HepG2 (cell line): ENCODE data around the gene SPRYD3. TPM values are rescaled to one million over a fixed set of nuclear protein-coding genes. Genes with fewer than 3 reads are reported as not detected.

ENCODE experiments used
- CC2D1A ChIP-seq: sonication (generic); formaldehyde crosslinking; IDR thresholded peaks from 2 replicates; pipeline ENCODE4 v1.8.1; 2023; ENCODE audit warnings: mild to moderate bottlenecking, missing genetic modification reagents
- CREM ChIP-seq, 2 experiments: sonication (generic) in 1 of 2; formaldehyde crosslinking in 1 of 2; IDR thresholded peaks; 2 replicates each; pipeline versions ENCODE4 v1.4.0 to v1.6.1; 2016 to 2020; ENCODE audit warnings: antibody characterized with exemption in 1 of 2, mild to moderate bottlenecking in 1 of 2, missing genetic modification reagents in 1 of 2
- FOXK1 ChIP-seq: sonication (generic); formaldehyde crosslinking; IDR thresholded peaks from 2 replicates; pipeline ENCODE4 v1.4.0; 2020; ENCODE audit warnings: low read depth, missing genetic modification reagents, borderline replicate concordance
- GATA4 ChIP-seq: sonication (generic); IDR thresholded peaks from 2 replicates; pipeline ENCODE4 v1.6.1; 2016; ENCODE audit warnings: antibody characterized with exemption, low read depth, borderline replicate concordance
- HDAC2 ChIP-seq: sonication (generic); formaldehyde crosslinking; IDR thresholded peaks from 2 replicates; pipeline ENCODE4 v1.4.0; 2020; ENCODE audit warnings: missing genetic modification reagents
- KDM5B ChIP-seq: sonication (generic); formaldehyde crosslinking; IDR thresholded peaks from 2 replicates; pipeline ENCODE4 v1.4.0; 2020; ENCODE audit warnings: missing genetic modification reagents, mild to moderate bottlenecking, borderline replicate concordance
- MEIS1 ChIP-seq: sonication (generic); formaldehyde crosslinking; IDR thresholded peaks from 2 replicates; pipeline ENCODE4 v1.9.0; 2021; ENCODE audit warnings: mild to moderate bottlenecking, missing genetic modification reagents, moderate library complexity, borderline replicate concordance
- SMAD9 ChIP-seq: sonication (generic); formaldehyde crosslinking; IDR thresholded peaks from 2 replicates; pipeline ENCODE4 v1.5.1; 2020; ENCODE audit warnings: mild to moderate bottlenecking, missing genetic modification reagents
- TCF7 ChIP-seq: sonication (generic); IDR thresholded peaks from 2 replicates; pipeline ENCODE4 v1.6.1; 2016; ENCODE audit warnings: antibody characterized with exemption, low read depth
- TOE1 ChIP-seq: sonication (generic); formaldehyde crosslinking; IDR thresholded peaks from 2 replicates; pipeline ENCODE4 v1.4.0; 2020; ENCODE audit warnings: mild to moderate bottlenecking, missing genetic modification reagents
- ZNF121 ChIP-seq: sonication (generic); formaldehyde crosslinking; IDR thresholded peaks from 2 replicates; pipeline ENCODE4 v1.5.0; 2020; ENCODE audit warnings: mild to moderate bottlenecking, missing genetic modification reagents
- ZNF138 ChIP-seq: sonication (generic); formaldehyde crosslinking; IDR thresholded peaks from 2 replicates; pipeline ENCODE4 v1.5.0; 2020; ENCODE audit warnings: mild to moderate bottlenecking, low read depth, missing genetic modification reagents
- ZNF205 ChIP-seq: IDR thresholded peaks from 2 replicates; pipeline ENCODE4 v1.6.1; 2018; ENCODE audit warnings: missing biosample characterization, missing genetic modification reagents
- ZNF232 ChIP-seq: sonication (generic); formaldehyde crosslinking; IDR thresholded peaks from 2 replicates; pipeline ENCODE4 v1.4.0; 2020; ENCODE audit warnings: missing genetic modification reagents, borderline replicate concordance
- ZNF329 ChIP-seq: sonication (generic); formaldehyde crosslinking; IDR thresholded peaks from 2 replicates; pipeline ENCODE4 v1.9.0; 2021; ENCODE audit warnings: low read depth, mild to moderate bottlenecking, missing genetic modification reagents
- ZNF749 ChIP-seq: sonication (generic); formaldehyde crosslinking; IDR thresholded peaks from 2 replicates; pipeline ENCODE4 v1.8.0; 2022; ENCODE audit warnings: mild to moderate bottlenecking, missing genetic modification reagents, moderate library complexity, borderline replicate concordance
- polyA plus RNA-seq, 8 experiments: library from polyadenylated mRNA; depleted of rRNA in 3 of 8; stranded (reverse) in 7 of 8; unstranded in 1 of 8; fragments of >200 nt; fragmentation: Illumina TruSeq in 4 of 8; extraction: Trizol in 4 of 8; gene quantifications; 2 replicates each; pipeline versions ENCODE4 v1.2.1 to v1.2.3, GENCODE V29; 2011 to 2016; ENCODE audit warnings: low read depth in 4 of 8, missing spikeins in 1 of 8, mixed read lengths in 1 of 8; ENCODE audit not compliant: insufficient read depth in 1 of 8
- total RNA-seq, 5 experiments: library from RNA; depleted of rRNA; stranded (reverse); fragments of >200 nt; fragmentation: Illumina TruSeq; extraction: Trizol; gene quantifications; 2 replicates each; pipeline ENCODE4 v1.2.3, GENCODE V29; 2016; ENCODE audit warnings: low read depth in 1 of 5
- TF ChIP-seq, protein P1 (sequence below): IDR thresholded peaks from 2 replicates; pipeline ENCODE4 v1.6.1; 2016; ENCODE audit warnings: missing genetic modification reagents, missing compliant biosample characterization
- TF ChIP-seq, protein P2 (sequence below): IDR thresholded peaks from 2 replicates; pipeline ENCODE4 v1.6.1; 2016; ENCODE audit warnings: low read depth
- TF ChIP-seq, protein P3 (sequence below): sonication (generic); formaldehyde crosslinking; IDR thresholded peaks from 2 replicates; pipeline ENCODE4 v1.4.0; 2020; ENCODE audit warnings: mild to moderate bottlenecking, low read depth, missing genetic modification reagents
- TF ChIP-seq, protein P4 (sequence below): IDR thresholded peaks from 2 replicates; pipeline ENCODE4 v1.6.1; 2016; ENCODE audit warnings: low read depth, borderline replicate concordance
- TF ChIP-seq, protein P5 (sequence below): sonication (generic); formaldehyde crosslinking; IDR thresholded peaks from 2 replicates; pipeline ENCODE4 v1.4.0; 2020; ENCODE audit warnings: mild to moderate bottlenecking, missing genetic modification reagents
- TF ChIP-seq, protein P6 (sequence below): sonication (generic); formaldehyde crosslinking; IDR thresholded peaks from 2 replicates; pipeline ENCODE4 v1.5.1; 2020; ENCODE audit warnings: missing genetic modification reagents, mild to moderate bottlenecking, borderline replicate concordance

Gene SPRYD3
- total and polyA plus RNA-seq, 2 of the 13 experiments (the other 11 are each of a cell fraction or from before 2014, with no cell fraction given) = 9.0 to 9.2 TPM

DNA sequence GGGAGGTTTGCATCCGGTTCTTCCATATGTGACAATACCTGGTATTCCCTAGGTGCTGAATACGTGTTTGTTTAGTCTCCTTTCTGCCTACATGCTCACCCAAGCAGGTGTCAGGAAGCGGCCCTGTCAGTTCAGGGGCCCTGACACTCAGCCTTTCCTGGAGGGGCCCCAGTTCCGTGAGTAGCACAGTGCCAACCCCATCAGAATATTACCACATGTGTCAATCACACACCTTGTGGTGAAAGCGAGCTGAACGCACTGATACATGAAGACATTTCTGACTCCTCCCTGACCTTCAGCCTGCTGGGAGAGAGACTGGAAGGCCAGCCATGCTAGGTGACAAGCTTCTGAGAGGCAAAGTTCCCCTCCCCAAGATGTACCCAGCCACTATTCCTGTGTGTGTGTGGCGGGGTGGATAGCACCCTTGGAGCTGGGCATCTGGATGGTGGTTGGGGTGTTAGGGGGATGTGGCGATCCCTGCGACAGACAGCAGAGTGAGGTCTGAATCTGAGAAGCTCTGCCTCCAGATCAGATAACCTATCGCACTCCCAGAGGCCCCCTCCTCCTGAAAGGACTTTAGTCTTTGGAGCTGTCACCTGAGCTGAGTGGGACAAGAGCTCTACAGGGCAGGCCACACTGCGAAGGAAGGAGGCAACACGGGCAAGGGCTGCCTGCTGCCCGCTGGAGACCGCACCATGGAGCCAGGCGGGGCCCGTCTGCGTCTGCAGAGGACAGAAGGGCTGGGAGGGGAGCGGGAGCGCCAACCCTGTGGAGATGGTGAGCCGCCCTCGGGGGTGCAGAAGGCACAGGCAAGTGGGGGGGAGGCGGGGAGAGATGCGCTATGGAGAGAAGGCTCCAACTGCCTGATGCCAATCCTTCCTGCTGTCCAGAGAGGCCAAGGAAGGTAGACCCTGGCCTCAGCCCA, 24.0 kb upstream of the SPRYD3 start, which contains the start of gene SOAT2 (continued):
- TF ChIP-seq, protein P1, sequence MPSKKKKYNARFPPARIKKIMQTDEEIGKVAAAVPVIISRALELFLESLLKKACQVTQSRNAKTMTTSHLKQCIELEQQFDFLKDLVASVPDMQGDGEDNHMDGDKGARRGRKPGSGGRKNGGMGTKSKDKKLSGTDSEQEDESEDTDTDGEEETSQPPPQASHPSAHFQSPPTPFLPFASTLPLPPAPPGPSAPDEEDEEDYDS = peak; percentile 66
- TF ChIP-seq, protein P2, sequence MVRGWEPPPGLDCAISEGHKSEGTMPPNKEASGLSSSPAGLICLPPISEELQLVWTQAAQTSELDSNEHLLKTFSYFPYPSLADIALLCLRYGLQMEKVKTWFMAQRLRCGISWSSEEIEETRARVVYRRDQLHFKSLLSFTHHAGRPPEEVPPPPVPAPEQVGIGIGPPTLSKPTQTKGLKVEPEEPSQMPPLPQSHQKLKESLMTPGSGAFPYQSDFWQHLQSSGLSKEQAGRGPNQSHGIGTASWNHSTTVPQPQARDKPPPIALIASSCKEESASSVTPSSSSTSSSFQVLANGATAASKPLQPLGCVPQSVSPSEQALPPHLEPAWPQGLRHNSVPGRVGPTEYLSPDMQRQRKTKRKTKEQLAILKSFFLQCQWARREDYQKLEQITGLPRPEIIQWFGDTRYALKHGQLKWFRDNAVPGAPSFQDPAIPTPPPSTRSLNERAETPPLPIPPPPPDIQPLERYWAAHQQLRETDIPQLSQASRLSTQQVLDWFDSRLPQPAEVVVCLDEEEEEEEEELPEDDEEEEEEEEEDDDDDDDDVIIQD = no peak; the same call in none of the 2 replicates
- TF ChIP-seq, protein P3, sequence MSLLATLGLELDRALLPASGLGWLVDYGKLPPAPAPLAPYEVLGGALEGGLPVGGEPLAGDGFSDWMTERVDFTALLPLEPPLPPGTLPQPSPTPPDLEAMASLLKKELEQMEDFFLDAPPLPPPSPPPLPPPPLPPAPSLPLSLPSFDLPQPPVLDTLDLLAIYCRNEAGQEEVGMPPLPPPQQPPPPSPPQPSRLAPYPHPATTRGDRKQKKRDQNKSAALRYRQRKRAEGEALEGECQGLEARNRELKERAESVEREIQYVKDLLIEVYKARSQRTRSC (CRISPR knock-in tag) = no peak
- TF ChIP-seq MEIS1 (CRISPR knock-in tag) (no peak), HDAC2 (CRISPR knock-in tag) (0 out of 2 replicates have a peak, but pooled peaks have one; percentile 18), CREM (IDR thresholded peaks at IDR 0.05) (no peak), CREM (CRISPR knock-in tag; IDR thresholded peaks at IDR 0.05) (no peak), TCF7 (no peak), CC2D1A (CRISPR knock-in tag) (no peak), FOXK1 (CRISPR knock-in tag) (no peak), ZNF749 (no peak), ZNF205 (CRISPR knock-in tag) (no peak; the same call in 1 of the 2 replicates), SMAD9 (CRISPR knock-in tag) (no peak), ZNF232 (CRISPR knock-in tag) (no peak), GATA4 (peak; percentile 34; the same call in 1 of the 2 replicates), ZNF138 (no peak), KDM5B (no peak), TOE1 (CRISPR knock-in tag) (no peak), ZNF329 (no peak), ZNF121 (no peak)
- TF ChIP-seq, protein P4, sequence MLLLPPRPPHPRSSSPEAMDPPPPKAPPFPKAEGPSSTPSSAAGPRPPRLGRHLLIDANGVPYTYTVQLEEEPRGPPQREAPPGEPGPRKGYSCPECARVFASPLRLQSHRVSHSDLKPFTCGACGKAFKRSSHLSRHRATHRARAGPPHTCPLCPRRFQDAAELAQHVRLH (CRISPR knock-in tag) = no peak
- TF ChIP-seq, protein P5, sequence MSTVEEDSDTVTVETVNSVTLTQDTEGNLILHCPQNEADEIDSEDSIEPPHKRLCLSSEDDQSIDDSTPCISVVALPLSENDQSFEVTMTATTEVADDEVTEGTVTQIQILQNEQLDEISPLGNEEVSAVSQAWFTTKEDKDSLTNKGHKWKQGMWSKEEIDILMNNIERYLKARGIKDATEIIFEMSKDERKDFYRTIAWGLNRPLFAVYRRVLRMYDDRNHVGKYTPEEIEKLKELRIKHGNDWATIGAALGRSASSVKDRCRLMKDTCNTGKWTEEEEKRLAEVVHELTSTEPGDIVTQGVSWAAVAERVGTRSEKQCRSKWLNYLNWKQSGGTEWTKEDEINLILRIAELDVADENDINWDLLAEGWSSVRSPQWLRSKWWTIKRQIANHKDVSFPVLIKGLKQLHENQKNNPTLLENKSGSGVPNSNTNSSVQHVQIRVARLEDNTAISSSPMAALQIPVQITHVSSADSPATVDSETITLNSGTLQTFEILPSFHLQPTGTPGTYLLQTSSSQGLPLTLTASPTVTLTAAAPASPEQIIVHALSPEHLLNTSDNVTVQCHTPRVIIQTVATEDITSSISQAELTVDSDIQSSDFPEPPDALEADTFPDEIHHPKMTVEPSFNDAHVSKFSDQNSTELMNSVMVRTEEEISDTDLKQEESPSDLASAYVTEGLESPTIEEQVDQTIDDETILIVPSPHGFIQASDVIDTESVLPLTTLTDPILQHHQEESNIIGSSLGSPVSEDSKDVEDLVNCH (CRISPR knock-in tag) = no peak
- TF ChIP-seq, protein P6, sequence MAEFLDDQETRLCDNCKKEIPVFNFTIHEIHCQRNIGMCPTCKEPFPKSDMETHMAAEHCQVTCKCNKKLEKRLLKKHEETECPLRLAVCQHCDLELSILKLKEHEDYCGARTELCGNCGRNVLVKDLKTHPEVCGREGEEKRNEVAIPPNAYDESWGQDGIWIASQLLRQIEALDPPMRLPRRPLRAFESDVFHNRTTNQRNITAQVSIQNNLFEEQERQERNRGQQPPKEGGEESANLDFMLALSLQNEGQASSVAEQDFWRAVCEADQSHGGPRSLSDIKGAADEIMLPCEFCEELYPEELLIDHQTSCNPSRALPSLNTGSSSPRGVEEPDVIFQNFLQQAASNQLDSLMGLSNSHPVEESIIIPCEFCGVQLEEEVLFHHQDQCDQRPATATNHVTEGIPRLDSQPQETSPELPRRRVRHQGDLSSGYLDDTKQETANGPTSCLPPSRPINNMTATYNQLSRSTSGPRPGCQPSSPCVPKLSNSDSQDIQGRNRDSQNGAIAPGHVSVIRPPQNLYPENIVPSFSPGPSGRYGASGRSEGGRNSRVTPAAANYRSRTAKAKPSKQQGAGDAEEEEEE (CRISPR knock-in tag) = no peak
